ENCODE measurements around the gene NHSL1.

DNA sequence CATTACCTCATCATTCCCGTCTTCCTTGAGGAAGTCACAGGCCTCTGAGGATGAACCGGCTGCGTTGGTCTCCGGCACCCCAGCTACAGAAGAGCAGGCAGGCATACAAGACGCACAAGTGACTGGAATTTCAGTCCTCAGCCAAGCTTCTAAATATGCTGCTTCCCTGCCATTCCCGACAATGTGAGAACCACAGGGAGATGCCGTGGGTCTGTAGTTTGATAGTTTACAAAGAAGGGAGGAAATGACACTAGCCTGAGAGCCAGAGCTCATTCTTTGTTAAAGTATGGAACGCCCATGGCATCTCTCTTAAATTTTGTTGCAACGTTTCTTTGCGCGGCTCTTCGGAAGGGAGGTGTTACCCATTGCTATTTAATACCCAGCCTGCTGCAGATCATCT lies 69.5 kb downstream of the NHSL1 start:
- TF ChIP-seq, protein P1, sequence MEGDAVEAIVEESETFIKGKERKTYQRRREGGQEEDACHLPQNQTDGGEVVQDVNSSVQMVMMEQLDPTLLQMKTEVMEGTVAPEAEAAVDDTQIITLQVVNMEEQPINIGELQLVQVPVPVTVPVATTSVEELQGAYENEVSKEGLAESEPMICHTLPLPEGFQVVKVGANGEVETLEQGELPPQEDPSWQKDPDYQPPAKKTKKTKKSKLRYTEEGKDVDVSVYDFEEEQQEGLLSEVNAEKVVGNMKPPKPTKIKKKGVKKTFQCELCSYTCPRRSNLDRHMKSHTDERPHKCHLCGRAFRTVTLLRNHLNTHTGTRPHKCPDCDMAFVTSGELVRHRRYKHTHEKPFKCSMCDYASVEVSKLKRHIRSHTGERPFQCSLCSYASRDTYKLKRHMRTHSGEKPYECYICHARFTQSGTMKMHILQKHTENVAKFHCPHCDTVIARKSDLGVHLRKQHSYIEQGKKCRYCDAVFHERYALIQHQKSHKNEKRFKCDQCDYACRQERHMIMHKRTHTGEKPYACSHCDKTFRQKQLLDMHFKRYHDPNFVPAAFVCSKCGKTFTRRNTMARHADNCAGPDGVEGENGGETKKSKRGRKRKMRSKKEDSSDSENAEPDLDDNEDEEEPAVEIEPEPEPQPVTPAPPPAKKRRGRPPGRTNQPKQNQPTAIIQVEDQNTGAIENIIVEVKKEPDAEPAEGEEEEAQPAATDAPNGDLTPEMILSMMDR (IDR thresholded peaks at IDR 0.05; ENCODE audit: control extremely low read depth in 1 of 3, insufficient read depth in 1 of 3, low read depth in 1 of 3, low read length in 3 of 3), result no peak
- TF ChIP-seq USF2 (IDR thresholded peaks at IDR 0.05; ENCODE audit: low read length) (no peak), ASH2L (IDR thresholded peaks at IDR 0.05; ENCODE audit: low read length) (no peak), EZH2 (IDR thresholded peaks at IDR 0.05; ENCODE audit: low read depth, low read length, severe bottlenecking) (no peak), JUND (IDR thresholded peaks at IDR 0.05; ENCODE audit: low read length) (no peak), BCL11A (IDR thresholded peaks at IDR 0.05; ENCODE audit: low read depth in 2 of 2, low read length in 2 of 2) (no peak), POLR2AphosphoS5 (IDR thresholded peaks at IDR 0.05; ENCODE audit: low read depth, low read length) (no peak), EGR1 (IDR thresholded peaks at IDR 0.05; ENCODE audit: borderline replicate concordance, low read depth, low read length) (no peak), YY1 (IDR thresholded peaks at IDR 0.05; ENCODE audit: low read depth, low read length) (no peak), RAD21 (IDR thresholded peaks at IDR 0.05 in 1 of 2, conservative IDR thresholded peaks at IDR 0.05 in 1 of 2; ENCODE audit: low read depth in 2 of 2, low read length in 2 of 2) (no peak), ZNF274 (IDR thresholded peaks at IDR 0.05; ENCODE audit: borderline replicate concordance, extremely low read depth, low read length) (no peak), ATF3 (IDR thresholded peaks at IDR 0.05; ENCODE audit: insufficient read depth, low read depth, low read length) (no peak), CHD1 (IDR thresholded peaks at IDR 0.05; ENCODE audit: low read depth, low read length) (no peak)
